SU-DHL-6 (cell line): Measurements from ENCODE around the gene NR2F1-AS1.

Experiments used
- H2AFZ ChIP-seq: fragments of 200-600 bp; sonication (generic); 2 replicates; pipeline ENCODE4 v1.6.1; 2014; ENCODE audit warnings: low read depth, mild to moderate bottlenecking, moderate library complexity, mixed read lengths, antibody characterized with exemption, low read length; ENCODE audit not compliant: severe bottlenecking
- H3F3A ChIP-seq: fragments of 200-600 bp; shearing (Covaris generic); 2 replicates; pipeline ENCODE4 v1.6.0; 2016; ENCODE audit warnings: antibody characterized with exemption, mild to moderate bottlenecking; ENCODE audit not compliant: insufficient read depth
- H3K27ac ChIP-seq: fragments of 200-600 bp; sonication (generic); 2 replicates; pipeline ENCODE4 v1.5.1; 2016; ENCODE audit warnings: low read depth, mild to moderate bottlenecking, low read length, moderate library complexity, mixed read lengths
- H3K27me3 ChIP-seq: fragments of 200-600 bp; sonication (generic), shearing (Covaris generic); 2 replicates; pipeline ENCODE4 v1.6.0; 2014; ENCODE audit warnings: mild to moderate bottlenecking, low read length
- H3K36me3 ChIP-seq: fragments of 200-600 bp; sonication (generic); 2 replicates; pipeline ENCODE4 v1.6.1; 2014; ENCODE audit warnings: mild to moderate bottlenecking, low read length, mixed read lengths
- H3K4me2 ChIP-seq: fragments of 300-600, 200-600 bp; shearing (Covaris generic), sonication (generic); 2 replicates; pipeline ENCODE4 v1.6.0; 2014; ENCODE audit warnings: low read length, low read depth, mild to moderate bottlenecking; ENCODE audit not compliant: poor library complexity, severe bottlenecking
- H3K4me3 ChIP-seq: fragments of 200-600 bp; sonication (generic); 2 replicates; pipeline ENCODE4 v1.5.1; 2014; ENCODE audit warnings: antibody characterized with exemption, low read length, mild to moderate bottlenecking, mixed read lengths; ENCODE audit not compliant: insufficient read depth, poor library complexity, severe bottlenecking
- H3K79me2 ChIP-seq: fragments of 200-600 bp; sonication (generic); 2 replicates; pipeline ENCODE4 v1.6.1; 2014; ENCODE audit warnings: mild to moderate bottlenecking, low read length, moderate library complexity; ENCODE audit not compliant: insufficient read depth
- H3K9ac ChIP-seq: fragments of 200-600 bp; sonication (generic); 2 replicates; pipeline ENCODE4 v1.7.0; 2014; ENCODE audit warnings: mild to moderate bottlenecking, low read length
- H3K9me2 ChIP-seq: fragments of 200-600 bp; sonication (generic); replicated peaks from 2 replicates; pipeline ENCODE4 v1.6.1; 2014; ENCODE audit warnings: low read length; ENCODE audit not compliant: insufficient read depth
- H3K9me3 ChIP-seq: fragments of 200-600 bp; sonication (generic); 2 replicates; pipeline ENCODE4 v1.6.1; 2014; ENCODE audit warnings: low read length, mixed read lengths; ENCODE audit not compliant: insufficient read depth
- H4K20me1 ChIP-seq: fragments of 200-600 bp; sonication (generic); 2 replicates; pipeline ENCODE4 v1.6.1; 2014; ENCODE audit warnings: low read depth, mild to moderate bottlenecking, antibody characterized with exemption, low read length, moderate library complexity, mixed read lengths
- CTCF ChIP-seq: fragments of 200-600 bp; sonication (generic); IDR thresholded peaks from one replicate; pipeline ENCODE4 v1.5.1; 2017; ENCODE audit warnings: antibody characterized with exemption, mild to moderate bottlenecking, low read length, moderate library complexity; ENCODE audit not compliant: insufficient read depth, poor library complexity, severe bottlenecking
- EZH2phosphoT487 ChIP-seq: fragments of 200-600 bp; sonication (generic), shearing (Covaris generic); conservative IDR thresholded peaks from 2 replicates; pipeline ENCODE4 v1.6.1; 2018; ENCODE audit warnings: mild to moderate bottlenecking, antibody characterized with exemption, low read length, moderate library complexity, mixed read lengths

The NR2F1-AS1 gene

GRCh38 chr5:93574491-93575305 is 6.3 kb downstream of the NR2F1-AS1 start:
- Histone ChIP-seq H3K27ac (no peak overlapping the region), H3K4me3 (no peak overlapping the region), H3K9me2 (no peaks in the 10 kb centered on the region), H4K20me1 (no peaks in the 10 kb centered on the region), H2AFZ (no peak overlapping the region), H3K36me3 (no peaks in the 10 kb centered on the region), H3K4me2 (no peak overlapping the region), H3F3A (no peaks in the 10 kb centered on the region), H3K9ac (no peak overlapping the region), H3K9me3 (no peaks in the 10 kb centered on the region), H3K79me2 (no peaks in the 10 kb centered on the region), H3K27me3 (no peaks in the 10 kb centered on the region)
- TF ChIP-seq CTCF (no peak), EZH2phosphoT487 (no peak)

- no peak overlapping the region for H2AFZ ChIP-seq
Observed at GRCh38 chr5:93573354-93574351, 7.4 kb downstream of the NR2F1-AS1 start.

More at GRCh38 chr5:93573354-93574351, 7.4 kb downstream of the NR2F1-AS1 start:
- Histone ChIP-seq H3K27ac (no peak overlapping the region), H3K9ac (no peak overlapping the region), H3K9me2 (no peaks in the 10 kb centered on the region), H3K4me3 (no peak overlapping the region), H4K20me1 (no peaks in the 10 kb centered on the region), H3K36me3 (no peaks in the 10 kb centered on the region), H3K27me3 (no peaks in the 10 kb centered on the region), H3K79me2 (no peaks in the 10 kb centered on the region), H3F3A (no peaks in the 10 kb centered on the region), H3K9me3 (no peaks in the 10 kb centered on the region), H3K4me2 (no peak overlapping the region)
- no peak for TF ChIP-seq EZH2phosphoT487
- TF ChIP-seq CTCF: no peak
